GM13976 (cell line): ENCODE results near the gene PXDN.

Experiments used
- DNase-seq: peaks from one replicate; pipeline ENCODE4 v3.0.0; 2012; ENCODE audit warnings: low spot score
- CTCF ChIP-seq: IDR thresholded peaks from 2 replicates; pipeline ENCODE4 v1.5.1; 2012; ENCODE audit warnings: borderline replicate concordance, mild to moderate bottlenecking; ENCODE audit not compliant: insufficient read depth; ENCODE audit errors: extremely low read depth, missing control alignments, control extremely low read depth
- in situ Hi-C: fragments of 300-500 bp; cut with MboI; formaldehyde crosslinking; loops from one replicate; pipeline ENCODE4 v1.12.0; 2022; ENCODE audit warnings: low sequenced_read_pairs, mixed read lengths, inconsistent platforms; ENCODE audit not compliant: unreplicated experiment

PXDN gene

DNA sequence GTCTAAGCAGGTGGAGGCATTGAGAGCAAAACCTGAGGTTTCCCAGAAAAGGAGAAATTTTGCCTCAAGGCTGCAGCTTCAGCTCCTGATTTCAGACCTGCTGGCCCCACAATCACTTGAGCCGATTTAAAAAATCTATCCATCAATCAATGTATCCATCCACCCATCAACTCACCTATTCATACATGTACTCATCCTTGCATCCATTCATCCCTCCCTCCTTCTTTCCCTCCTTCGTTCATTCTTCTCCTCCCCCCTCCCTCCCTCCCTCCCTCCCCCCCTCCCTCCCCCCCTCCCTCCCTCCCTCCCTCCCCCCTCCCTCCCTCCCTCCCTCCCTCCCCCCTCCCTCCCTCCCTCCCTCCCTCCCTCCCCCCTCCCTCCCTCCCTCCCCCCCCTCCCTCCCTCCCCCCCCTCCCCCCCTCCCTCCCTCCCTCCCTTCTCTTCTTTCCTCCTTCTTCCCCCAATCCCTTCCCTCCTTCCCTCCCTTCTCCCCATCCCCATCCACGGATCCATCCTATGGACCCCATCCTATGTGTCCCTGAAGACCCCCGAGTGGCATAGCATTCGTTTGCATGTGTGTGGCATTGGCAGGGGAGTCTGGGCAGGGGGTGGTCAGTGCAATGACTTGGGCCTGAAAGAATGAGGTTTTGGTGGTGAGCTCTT lies 6.1 kb upstream of the PXDN start:
- in situ Hi-C loops: no loop called here
- DNase-seq: no peak
- no peak for TF ChIP-seq CTCF

DNA sequence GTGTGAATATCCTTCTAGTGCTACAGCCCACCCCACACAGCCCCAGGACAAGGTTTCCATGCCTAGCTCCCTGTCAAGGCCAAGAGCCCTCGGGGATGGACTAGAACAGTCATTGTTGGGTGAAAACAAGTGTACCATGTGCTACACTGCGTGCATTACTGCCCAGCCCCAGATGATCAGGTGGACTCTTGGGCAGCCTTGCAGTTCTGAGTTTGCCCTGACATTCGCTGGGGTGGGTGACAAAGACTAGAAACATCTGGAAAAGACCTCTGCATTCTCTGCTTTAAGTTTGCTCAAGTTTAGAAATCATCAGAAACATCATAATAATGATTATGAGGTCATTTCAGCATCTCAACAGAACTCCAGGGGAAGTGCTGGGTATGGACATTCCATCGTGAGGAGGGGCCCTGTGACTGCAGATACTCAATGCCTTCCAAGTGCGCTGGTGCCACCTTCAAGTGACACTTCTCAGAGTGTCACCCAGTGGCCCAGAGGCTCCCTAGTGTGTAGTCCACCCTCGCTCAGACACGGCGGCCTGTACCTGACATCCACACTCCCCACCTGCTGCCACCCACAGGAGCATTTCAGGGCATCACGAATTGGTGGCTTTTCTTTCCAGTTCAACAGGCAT lies 5.3 kb upstream of the PXDN start:
- in situ Hi-C loops: no loop called here
- no peak for TF ChIP-seq CTCF
- DNase-seq: no peak

DNA sequence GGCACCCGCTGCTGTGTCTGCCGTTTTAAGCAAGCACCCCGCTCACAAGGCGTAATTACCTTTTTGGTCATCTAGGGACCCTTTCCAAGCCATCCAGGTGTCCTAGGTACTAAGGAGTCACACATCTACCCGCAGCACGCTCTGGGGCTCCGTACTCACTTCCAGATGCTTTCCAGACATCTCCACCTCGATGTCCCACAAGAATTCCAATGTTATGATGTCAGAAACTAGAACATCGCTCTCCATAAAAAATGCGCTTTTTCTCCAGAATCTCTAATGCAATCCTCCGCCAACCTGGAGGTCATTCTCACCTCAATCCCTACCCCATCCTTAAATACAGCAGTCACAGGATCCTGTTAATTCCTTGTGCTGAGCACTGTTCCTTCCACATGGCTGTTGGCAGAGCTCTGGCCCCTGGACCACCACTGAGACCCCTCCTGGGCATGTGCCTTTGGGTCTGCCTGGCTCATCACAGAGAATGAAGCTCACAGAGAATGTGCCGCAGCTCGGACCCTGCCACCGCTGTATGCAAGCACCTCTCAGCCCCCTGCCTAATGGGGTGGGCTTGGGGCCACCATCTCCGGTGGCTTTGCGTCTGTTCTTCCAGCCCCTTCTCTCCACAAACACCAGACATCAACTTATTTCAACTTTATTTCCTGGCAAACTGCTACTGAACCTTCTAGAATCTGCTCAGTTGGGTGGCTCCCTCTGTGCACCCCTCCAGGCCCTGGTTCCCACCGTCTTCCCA lies 4.6 kb upstream of the PXDN start:
- no peak for DNase-seq
- TF ChIP-seq CTCF: no peak
- in situ Hi-C loops: no loop called here

DNA sequence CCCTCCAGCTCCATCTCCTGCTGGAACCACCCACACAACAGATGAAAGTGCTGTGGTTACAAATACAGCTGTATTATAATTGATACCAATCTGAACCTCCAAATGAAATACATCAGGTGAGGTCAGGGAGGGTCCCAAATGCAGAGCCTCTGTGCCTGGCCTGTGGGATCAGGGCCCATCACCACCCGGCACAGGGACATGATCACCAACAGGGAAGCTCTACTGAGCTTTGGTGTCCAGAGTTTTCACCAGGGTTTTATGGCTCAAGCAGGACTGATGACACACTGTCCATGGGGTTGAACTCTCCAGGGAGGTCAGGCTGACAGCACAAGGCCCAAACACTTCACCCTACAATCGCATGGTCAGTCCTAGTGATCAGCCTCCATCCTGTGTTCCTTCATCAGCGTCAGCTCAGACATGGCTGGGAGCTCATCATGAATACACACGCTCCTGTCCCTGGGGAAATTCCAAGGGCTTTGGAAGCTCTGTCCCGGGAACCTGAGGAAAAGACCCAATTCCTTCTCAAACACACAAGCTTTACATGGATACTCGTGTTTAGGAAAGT lies 3.9 kb upstream of the PXDN start:
- no peak for TF ChIP-seq CTCF
- in situ Hi-C loops: no loop called here
- DNase-seq: no peak

DNA sequence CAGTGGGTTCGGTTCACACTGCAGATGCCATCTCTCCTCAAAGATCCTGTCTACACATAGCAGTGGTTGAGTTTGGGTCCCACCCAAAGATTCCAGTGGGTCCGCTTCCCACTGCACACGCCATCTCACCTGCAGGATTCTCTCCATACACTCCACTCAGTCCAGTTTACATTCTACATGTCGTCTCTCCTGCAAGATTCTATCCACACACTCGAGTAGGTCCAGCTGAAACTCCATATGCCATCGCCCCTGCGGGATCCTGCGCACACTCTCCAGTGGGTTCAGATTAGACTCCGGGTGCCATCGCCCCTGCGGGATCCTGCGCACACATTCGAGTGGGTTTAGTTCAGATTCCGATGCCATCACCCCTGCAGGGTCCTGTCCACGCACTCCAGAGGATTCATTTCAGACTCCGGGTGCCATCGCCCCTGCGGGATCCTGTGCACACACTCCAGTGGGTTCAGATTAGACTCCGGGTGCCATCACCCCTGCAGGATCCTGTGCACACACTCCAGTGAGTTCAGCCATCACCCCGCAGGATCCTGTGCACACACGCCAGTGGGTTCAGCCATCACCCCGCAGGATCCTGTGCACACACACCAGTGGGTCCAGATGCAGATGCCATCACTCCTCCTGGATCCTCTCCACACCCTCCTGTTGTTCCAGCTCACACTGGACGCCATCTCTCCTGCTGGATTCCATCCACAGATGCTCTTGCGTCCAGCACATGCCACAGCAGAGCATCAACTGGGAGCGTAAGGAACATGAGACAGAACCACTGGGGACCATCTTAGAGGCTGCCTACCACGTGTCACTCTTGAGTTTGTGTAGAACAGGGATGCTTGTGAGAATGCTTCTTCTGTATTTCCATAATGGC lies 3.0 kb upstream of the PXDN start:
- no peak for DNase-seq
- in situ Hi-C loops: no loop called here
- no peak for TF ChIP-seq CTCF
